ENCODE results near the gene NANOGP8.

The NANOGP8 gene

DNA sequence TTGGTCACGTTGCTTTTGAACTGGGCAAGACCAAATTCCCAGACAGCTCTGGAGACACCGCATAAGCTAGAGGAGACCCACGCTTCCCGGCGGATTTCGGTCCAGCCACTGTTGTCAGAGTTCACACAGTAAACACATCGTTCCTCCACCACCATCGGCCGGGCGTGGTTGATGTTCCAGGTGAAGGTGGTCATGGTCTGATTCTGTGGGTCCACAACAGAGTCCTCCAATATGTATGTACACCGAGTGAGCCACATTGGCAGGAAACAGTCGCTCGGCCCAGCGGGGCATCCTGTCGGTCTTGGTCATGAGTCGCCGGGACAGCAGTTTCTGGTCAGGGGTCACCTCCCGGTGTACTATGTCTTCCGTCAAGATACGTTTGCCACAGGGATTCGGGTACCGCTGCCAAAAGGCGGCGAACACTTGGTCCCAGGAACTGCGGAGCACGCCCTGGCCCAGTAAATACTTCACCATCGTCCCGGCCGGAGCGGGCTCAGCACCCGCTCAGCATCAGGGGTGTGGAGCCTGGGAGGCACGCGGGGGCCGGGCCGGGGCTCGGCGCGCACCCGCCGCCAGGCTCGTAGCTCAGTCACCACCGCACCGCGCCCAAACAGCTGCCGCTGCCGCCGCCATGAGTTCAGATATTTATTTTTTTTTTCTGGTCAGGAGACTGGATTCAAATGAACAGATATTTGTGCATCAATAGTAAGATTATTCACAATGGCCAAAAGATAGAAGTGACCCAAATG, 36.7 kb upstream of the NANOGP8 start:
- TF ChIP-seq, protein P1, sequence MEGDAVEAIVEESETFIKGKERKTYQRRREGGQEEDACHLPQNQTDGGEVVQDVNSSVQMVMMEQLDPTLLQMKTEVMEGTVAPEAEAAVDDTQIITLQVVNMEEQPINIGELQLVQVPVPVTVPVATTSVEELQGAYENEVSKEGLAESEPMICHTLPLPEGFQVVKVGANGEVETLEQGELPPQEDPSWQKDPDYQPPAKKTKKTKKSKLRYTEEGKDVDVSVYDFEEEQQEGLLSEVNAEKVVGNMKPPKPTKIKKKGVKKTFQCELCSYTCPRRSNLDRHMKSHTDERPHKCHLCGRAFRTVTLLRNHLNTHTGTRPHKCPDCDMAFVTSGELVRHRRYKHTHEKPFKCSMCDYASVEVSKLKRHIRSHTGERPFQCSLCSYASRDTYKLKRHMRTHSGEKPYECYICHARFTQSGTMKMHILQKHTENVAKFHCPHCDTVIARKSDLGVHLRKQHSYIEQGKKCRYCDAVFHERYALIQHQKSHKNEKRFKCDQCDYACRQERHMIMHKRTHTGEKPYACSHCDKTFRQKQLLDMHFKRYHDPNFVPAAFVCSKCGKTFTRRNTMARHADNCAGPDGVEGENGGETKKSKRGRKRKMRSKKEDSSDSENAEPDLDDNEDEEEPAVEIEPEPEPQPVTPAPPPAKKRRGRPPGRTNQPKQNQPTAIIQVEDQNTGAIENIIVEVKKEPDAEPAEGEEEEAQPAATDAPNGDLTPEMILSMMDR (IDR thresholded peaks at IDR 0.05; ENCODE audit: extremely low read depth, missing control alignments) = no peak
- DNase-seq (ENCODE audit: low spot score) = no peak

DNA sequence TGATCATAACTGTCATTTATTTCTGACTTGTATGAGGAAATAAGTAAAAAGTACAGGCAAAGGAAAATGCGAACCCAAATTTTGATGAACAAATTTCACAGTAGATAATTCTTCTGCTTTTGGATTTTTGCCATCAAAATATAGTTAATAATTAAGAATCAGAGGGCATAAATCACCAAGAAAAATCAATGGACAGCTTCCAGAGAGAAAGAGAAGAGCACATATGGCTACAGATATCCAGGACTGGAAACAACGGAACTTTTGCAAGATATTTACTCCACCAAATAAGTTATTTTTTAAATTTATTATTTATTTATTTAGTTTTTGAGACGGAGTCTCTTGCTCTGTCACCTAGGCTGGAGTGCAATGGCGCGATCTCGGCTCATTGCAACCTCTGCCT, 35.1 kb upstream of the NANOGP8 start:
- TF ChIP-seq, protein P1 (IDR thresholded peaks at IDR 0.05; ENCODE audit: extremely low read depth, missing control alignments) = no peak
- no peak for DNase-seq (ENCODE audit: low spot score)

DNA sequence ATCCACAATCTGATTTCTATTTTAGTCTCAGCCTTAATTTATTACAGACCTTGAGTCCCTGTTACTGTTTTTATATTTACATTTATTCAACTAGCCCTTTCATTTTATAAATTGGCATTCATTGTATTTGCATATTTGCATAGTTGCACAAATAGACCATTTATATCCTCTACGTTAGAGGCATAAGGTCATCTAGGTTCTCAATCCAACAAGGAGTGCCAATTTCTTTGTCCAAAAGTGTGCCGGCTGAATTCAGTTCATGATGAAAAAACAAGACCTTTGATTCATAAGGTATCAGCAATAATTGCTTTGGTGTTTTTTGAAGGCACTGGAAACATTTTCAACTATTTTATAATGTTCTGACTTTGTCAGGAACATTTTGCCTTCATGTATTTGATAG, 33.9 kb upstream of the NANOGP8 start:
- TF ChIP-seq, protein P1 (IDR thresholded peaks at IDR 0.05; ENCODE audit: extremely low read depth, missing control alignments) = no peak
- DNase-seq (ENCODE audit: low spot score) = no peak

- TF ChIP-seq, protein P1 (IDR thresholded peaks at IDR 0.05; ENCODE audit: extremely low read depth, missing control alignments) = no peak
- no peak for DNase-seq (ENCODE audit: low spot score)
These were observed 32.6 kb upstream of the NANOGP8 start for GRCh38 chr15:35117543-35118265.

DNA sequence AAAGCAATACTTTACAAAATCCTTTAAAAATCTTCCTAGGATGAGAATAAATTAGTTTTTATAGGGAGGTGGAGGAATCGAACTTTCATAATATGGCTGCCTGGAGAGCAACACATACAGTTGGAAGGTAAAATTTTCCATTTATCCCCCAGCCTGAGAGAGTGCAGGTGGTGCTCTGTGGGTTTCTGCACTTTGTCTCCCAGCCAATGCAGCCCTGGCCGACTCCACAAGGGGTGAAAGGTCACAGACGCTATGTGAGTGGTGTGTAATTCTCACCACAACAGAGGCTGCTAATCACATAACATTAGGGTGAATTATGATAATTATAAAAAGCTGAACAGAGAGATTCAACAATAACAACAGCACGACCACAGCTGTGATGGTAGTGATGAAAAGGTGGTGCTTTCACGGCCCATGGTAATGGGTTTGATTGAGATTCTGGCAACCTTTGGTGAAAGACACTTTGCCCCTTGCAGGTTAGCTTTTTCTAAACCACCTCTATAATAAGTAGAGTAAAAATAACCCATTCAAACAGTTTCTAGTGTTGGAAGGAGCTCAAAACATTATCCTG, 30.1 kb upstream of the NANOGP8 start:
- DNase-seq (ENCODE audit: low spot score) = no peak
- TF ChIP-seq, protein P1 (IDR thresholded peaks at IDR 0.05; ENCODE audit: extremely low read depth, missing control alignments) = no peak

GRCh38 chr15:35112346-35112745, 27.3 kb upstream of the NANOGP8 start:
- TF ChIP-seq, protein P1 (IDR thresholded peaks at IDR 0.05; ENCODE audit: extremely low read depth, missing control alignments) = no peak
- DNase-seq (ENCODE audit: low spot score) = no peak

GRCh38 chr15:35111861-35112260, 26.8 kb upstream of the NANOGP8 start:
- no peak for DNase-seq (ENCODE audit: low spot score)
- TF ChIP-seq, protein P1 (IDR thresholded peaks at IDR 0.05; ENCODE audit: extremely low read depth, missing control alignments) = no peak

Data from GM20000 (cell line).